Pons (tissue), 1 donor: ENCODE data around the gene DHX57.
"Not testable (repeated sequence)": the region's sequence is repeated elsewhere in the genome, so short reads cannot be mapped to it uniquely, and the experiment has no call there.

ENCODE experiments used
- DNase-seq: peaks from one replicate; pipeline ENCODE4 v3.0.0-alpha.2; 2016; ENCODE audit warnings: low spot score

DHX57 gene

GRCh38 chr2:38863061-38863695 is 12.6 kb downstream of the DHX57 start:
- no peak for DNase-seq

- DNase-seq, result no peak
These were observed 13.3 kb downstream of the DHX57 start for GRCh38 chr2:38862476-38862875.

- no peak for DNase-seq
These were observed 19.6 kb downstream of the DHX57 start for GRCh38 chr2:38856165-38856564.

- no peak for DNase-seq
These were observed 25.7 kb downstream of the DHX57 start for GRCh38 chr2:38850045-38850444.

GRCh38 chr2:38836791-38837190 is 38.9 kb downstream of the DHX57 start:
- no peak for DNase-seq

GRCh38 chr2:38835990-38836389 is 39.7 kb downstream of the DHX57 start:
- peak; percentile 70 for DNase-seq

- DNase-seq, result no peak
These were observed 40.6 kb downstream of the DHX57 start for GRCh38 chr2:38835015-38835601.

GRCh38 chr2:38830526-38831159 is 45.1 kb downstream of the DHX57 start:
- DNase-seq, result no peak

- DNase-seq, result no peak
These were observed 45.8 kb downstream of the DHX57 start for GRCh38 chr2:38829971-38830370.

GRCh38 chr2:38828460-38828859 is 47.3 kb downstream of the DHX57 start:
- DNase-seq, result no peak

GRCh38 chr2:38827539-38828145 is 48.1 kb downstream of the DHX57 start:
- not testable (repeated sequence) for DNase-seq

GRCh38 chr2:38825956-38826355 is 49.8 kb downstream of the DHX57 start:
- no peak for DNase-seq

- DNase-seq, result no peak
These were observed 50.8 kb downstream of the DHX57 start for GRCh38 chr2:38824906-38825305.

GRCh38 chr2:38823386-38823785 is 52.3 kb downstream of the DHX57 start:
- no peak for DNase-seq

- no peak for DNase-seq
These were observed 57.2 kb downstream of the DHX57 start for GRCh38 chr2:38818565-38818964.

- DNase-seq, result no peak
These were observed 59.8 kb downstream of the DHX57 start for GRCh38 chr2:38815936-38816335.

- DNase-seq, result no peak
These were observed 65.2 kb downstream of the DHX57 start for GRCh38 chr2:38810488-38810887.

GRCh38 chr2:38808677-38809076 is 67.1 kb downstream of the DHX57 start:
- no peak for DNase-seq

GRCh38 chr2:38806733-38807059 is 69.0 kb downstream of the DHX57 start:
- peak; percentile 8 for DNase-seq

- no peak for DNase-seq
These were observed 69.6 kb downstream of the DHX57 start for GRCh38 chr2:38806015-38806732.

GRCh38 chr2:38797953-38798352 is 77.8 kb downstream of the DHX57 start:
- no peak for DNase-seq

- DNase-seq, result no peak
These were observed 78.5 kb downstream of the DHX57 start for GRCh38 chr2:38797250-38797676.

GRCh38 chr2:38795016-38795415 is 80.7 kb downstream of the DHX57 start:
- DNase-seq, result not testable (repeated sequence)
